ENCODE results near the gene SASH1. TPM values are rescaled to one million over a fixed set of nuclear protein-coding genes. Genes with fewer than 3 reads are reported as not detected.
A peak's percentile ranks its signal among the peaks of the same experiment; 100 is the strongest.

Gene SASH1
- total RNA-seq, 1 donor from 2014 or later: 10.6 TPM

- no peak overlapping the region for H3K4me3 ChIP-seq (ENCODE audit: low read depth, low read length)
- no peak for TF ChIP-seq CTCF (conservative IDR thresholded peaks at IDR 0.05; ENCODE audit: low read depth, low read length)
- no peak for DNase-seq (ENCODE audit: low read depth)
Observed at GRCh38 chr6:148563066-148563465, 220.4 kb downstream of the SASH1 start.

GRCh38 chr6:148564494-148565035 lies 221.9 kb downstream of the SASH1 start:
- no peak for TF ChIP-seq CTCF (conservative IDR thresholded peaks at IDR 0.05; ENCODE audit: low read depth, low read length)
- no peak for DNase-seq (ENCODE audit: low read depth)
- H3K4me3 ChIP-seq (ENCODE audit: low read depth, low read length): no peak overlapping the region

GRCh38 chr6:148565321-148565926 lies 222.8 kb downstream of the SASH1 start:
- no peak for DNase-seq (ENCODE audit: low read depth)
- no peak for TF ChIP-seq CTCF (conservative IDR thresholded peaks at IDR 0.05; ENCODE audit: low read depth, low read length)
- H3K4me3 ChIP-seq (ENCODE audit: low read depth, low read length): no peak overlapping the region

GRCh38 chr6:148565930-148566663 lies 223.5 kb downstream of the SASH1 start:
- TF ChIP-seq CTCF (conservative IDR thresholded peaks at IDR 0.05; ENCODE audit: low read depth, low read length): no peak
- no peak overlapping the region for H3K4me3 ChIP-seq (ENCODE audit: low read depth, low read length)
- DNase-seq (ENCODE audit: low read depth): peak; percentile 33

- no peak overlapping the region for H3K4me3 ChIP-seq (ENCODE audit: low read depth, low read length)
- no peak for TF ChIP-seq CTCF (conservative IDR thresholded peaks at IDR 0.05; ENCODE audit: low read depth, low read length)
- no peak for DNase-seq (ENCODE audit: low read depth)
Observed at GRCh38 chr6:148566664-148567350, 224.2 kb downstream of the SASH1 start.

- TF ChIP-seq CTCF (conservative IDR thresholded peaks at IDR 0.05; ENCODE audit: low read depth, low read length): no peak
- no peak overlapping the region for H3K4me3 ChIP-seq (ENCODE audit: low read depth, low read length)
- DNase-seq (ENCODE audit: low read depth): no peak
Observed at GRCh38 chr6:148570456-148570855, 227.8 kb downstream of the SASH1 start.
